ENCODE results near the gene DNM3.

DNA sequence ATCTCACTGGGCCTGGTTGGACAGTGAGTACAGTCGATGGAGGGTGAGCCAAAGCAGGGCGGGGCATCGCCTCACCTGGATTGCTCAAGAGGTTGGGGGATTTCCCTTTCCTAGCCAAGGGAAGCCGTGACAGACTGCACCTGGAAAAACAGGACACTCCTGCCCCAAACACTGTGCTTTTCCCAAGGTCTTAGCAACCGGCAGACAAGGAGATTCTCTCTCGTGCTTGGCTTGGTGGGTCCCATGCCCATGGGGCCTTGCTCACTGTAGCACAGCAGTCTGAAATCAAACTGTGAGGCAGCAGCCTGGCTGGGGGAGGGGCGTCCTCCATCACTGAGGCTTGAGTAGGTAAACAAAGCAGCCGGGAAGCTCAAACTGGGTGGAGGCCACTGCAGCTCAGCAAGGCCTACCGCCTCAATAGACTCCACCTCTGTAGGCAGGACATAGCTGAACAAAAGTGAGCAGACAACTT is 590.5 kb downstream of the DNM3 start:
- no peak for TF ChIP-seq EZH2 (IDR thresholded peaks at IDR 0.05; ENCODE audit: insufficient read depth, poor library complexity, severe bottlenecking)
- no peak for TF ChIP-seq EZH2phosphoT487 (IDR thresholded peaks at IDR 0.05; ENCODE audit: insufficient read depth, low read depth)

Measured in GM23248 (cell line).